Measurements from ENCODE around the gene BRSK2. TPM values are rescaled to one million over a fixed set of nuclear protein-coding genes. Genes with fewer than 3 reads are reported as not detected.

BRSK2 gene
- total and polyA plus RNA-seq, 4 donors, result 0.35 to 0.56 (median 0.52) TPM

DNA sequence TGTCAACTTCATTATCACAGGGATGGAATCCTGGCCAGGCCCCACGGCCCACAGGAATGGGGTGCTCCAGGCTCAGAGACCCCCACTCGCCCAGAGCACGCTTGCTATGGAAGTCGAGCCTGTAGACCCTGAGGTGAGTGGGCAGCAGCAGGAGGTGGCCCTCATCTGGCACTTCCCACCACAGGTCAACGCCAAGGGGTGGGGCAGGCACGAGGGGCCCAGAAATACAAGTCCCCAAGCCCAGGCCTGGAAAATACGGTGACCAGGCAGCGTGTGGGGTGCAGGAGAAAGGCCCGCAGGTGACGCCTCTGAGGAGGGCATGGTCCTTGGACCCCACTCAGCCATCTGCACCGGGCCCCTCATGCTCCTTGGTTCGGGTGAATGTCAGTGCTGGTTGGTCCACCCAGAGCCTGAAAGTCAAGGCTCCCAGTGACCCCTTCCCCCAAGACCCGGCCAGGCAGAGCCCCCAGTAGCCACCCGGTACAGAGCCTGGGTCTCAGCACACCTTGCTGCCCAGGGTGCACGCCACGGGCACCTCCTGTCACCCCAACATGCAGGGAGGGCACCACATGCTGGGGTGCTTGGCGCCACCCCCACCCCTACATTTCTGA, 94.4 kb downstream of the BRSK2 start:
- Histone ChIP-seq H3K36me3 (ENCODE audit: control insufficient read depth in 4 of 4, insufficient read depth in 4 of 4, low read length in 4 of 4) (peaks cover 0 to 28% (median 8%) of the 10 kb centered on the region in 4 donors), H3K4me3 (no peak overlapping the region), H3K4me1 (ENCODE audit: control insufficient read depth in 5 of 5, insufficient read depth in 5 of 5, low read length in 5 of 5) (peaks cover 9 to 65% (median 14%) of the 10 kb centered on the region in 5 donors), H3K9me3 (ENCODE audit: control insufficient read depth in 4 of 4, insufficient read depth in 3 of 4, low read length in 3 of 4) (no peaks in the 10 kb centered on the region), H3K9ac (ENCODE audit: insufficient read depth in 1 of 2, low read length in 2 of 2) (no peak overlapping the region), H3K27me3 (ENCODE audit: control insufficient read depth in 3 of 3, insufficient read depth in 3 of 3, low read length in 2 of 3) (no peaks in the 10 kb centered on the region), H3K27ac (ENCODE audit: low read depth in 1 of 2, low read length in 1 of 2) (no peak overlapping the region)
- WGBS, 2 donors, result 94% methylated on average over 17 of the region's 17 CpGs
- TF ChIP-seq CTCF (IDR thresholded peaks at IDR 0.05; ENCODE audit: control extremely low read depth, extremely low read depth), result no peak
- DNase-seq (no peak), ATAC-seq (ENCODE audit: insufficient read depth, low FRiP score) (no peak)

- no peaks in the 10 kb centered on the region for H3K27me3 ChIP-seq (ENCODE audit: control insufficient read depth in 3 of 3, insufficient read depth in 3 of 3, low read length in 2 of 3)
- H3K9ac ChIP-seq (ENCODE audit: insufficient read depth in 1 of 2, low read length in 2 of 2), result no peak overlapping the region
- TF ChIP-seq CTCF (IDR thresholded peaks at IDR 0.05; ENCODE audit: control extremely low read depth, extremely low read depth), result no peak
- ATAC-seq (ENCODE audit: insufficient read depth, low FRiP score) (no peak), DNase-seq (no peak)
- no peak overlapping the region for H3K27ac ChIP-seq (ENCODE audit: low read depth in 1 of 2, low read length in 1 of 2)
- no peak overlapping the region for H3K4me3 ChIP-seq
- peaks cover 0 to 23% (median 4%) of the 10 kb centered on the region in 4 donors for H3K36me3 ChIP-seq (ENCODE audit: control insufficient read depth in 4 of 4, insufficient read depth in 4 of 4, low read length in 4 of 4)
- H3K4me1 ChIP-seq (ENCODE audit: control insufficient read depth in 5 of 5, insufficient read depth in 5 of 5, low read length in 5 of 5), result peaks cover 9 to 67% (median 14%) of the 10 kb centered on the region in 5 donors
- H3K9me3 ChIP-seq (ENCODE audit: control insufficient read depth in 4 of 4, insufficient read depth in 3 of 4, low read length in 3 of 4), result no peaks in the 10 kb centered on the region
- 75 to 81% methylated on average over 20 of the region's 20 CpGs for WGBS, 2 donors
These were observed 95.2 kb downstream of the BRSK2 start for GRCh38 chr11:1484695-1485503.

- no peak for ATAC-seq (ENCODE audit: insufficient read depth, low FRiP score)
- no peak for DNase-seq
- H3K9ac ChIP-seq (ENCODE audit: insufficient read depth in 1 of 2, low read length in 2 of 2), result no peak overlapping the region
- H3K27ac ChIP-seq (ENCODE audit: low read depth in 1 of 2, low read length in 1 of 2), result peak overlapping the region in 1 of 2 donors; percentile 30
- 75 to 81% methylated on average over 17 of the region's 17 CpGs for WGBS, 2 donors
- H3K27me3 ChIP-seq (ENCODE audit: control insufficient read depth in 3 of 3, insufficient read depth in 3 of 3, low read length in 2 of 3), result no peaks in the 10 kb centered on the region
- no peak overlapping the region for H3K4me3 ChIP-seq
- peaks cover 9 to 67% (median 14%) of the 10 kb centered on the region in 5 donors for H3K4me1 ChIP-seq (ENCODE audit: control insufficient read depth in 5 of 5, insufficient read depth in 5 of 5, low read length in 5 of 5)
- peaks cover 0 to 17% (median 2%) of the 10 kb centered on the region in 4 donors for H3K36me3 ChIP-seq (ENCODE audit: control insufficient read depth in 4 of 4, insufficient read depth in 4 of 4, low read length in 4 of 4)
- no peak for TF ChIP-seq CTCF (IDR thresholded peaks at IDR 0.05; ENCODE audit: control extremely low read depth, extremely low read depth)
- H3K9me3 ChIP-seq (ENCODE audit: control insufficient read depth in 4 of 4, insufficient read depth in 3 of 4, low read length in 3 of 4), result no peaks in the 10 kb centered on the region
These were observed 95.8 kb downstream of the BRSK2 start for GRCh38 chr11:1485504-1485885.

Measured in lung (tissue), 12 donors.